Mesendoderm (in vitro differentiated cells): ENCODE results near the gene RAB43.
A peak's percentile ranks its signal among the peaks of the same experiment; 100 is the strongest.

ENCODE experiments used
- DNase-seq: peaks from one replicate; pipeline ENCODE4 v3.0.0; 2013
- H2AK5ac ChIP-seq: 2 replicates; pipeline ENCODE4 v1.6.1; 2013; ENCODE audit warnings: low read length, inconsistent platforms
- H2BK120ac ChIP-seq: 2 replicates; pipeline ENCODE4 v1.6.1; 2013; ENCODE audit warnings: low read depth, mild to moderate bottlenecking, low read length, moderate library complexity, mixed read lengths
- H2BK15ac ChIP-seq: replicated peaks from 2 replicates; pipeline ENCODE4 v1.6.1; 2013; ENCODE audit warnings: low read depth, mild to moderate bottlenecking, moderate library complexity
- H2BK5ac ChIP-seq: 2 replicates; pipeline ENCODE4 v1.6.1; 2013; ENCODE audit warnings: low read length, inconsistent platforms
- H3K18ac ChIP-seq: 2 replicates; pipeline ENCODE4 v1.6.1; 2013; ENCODE audit warnings: mild to moderate bottlenecking, low read length, mixed read lengths
- H3K23ac ChIP-seq: one replicate; pipeline ENCODE4 v1.6.1; 2013; ENCODE audit warnings: low read length
- H3K27ac ChIP-seq: 2 replicates; pipeline ENCODE4 v1.5.1; 2013; ENCODE audit warnings: low read depth, mild to moderate bottlenecking, inconsistent platforms, low read length, moderate library complexity
- H3K27me3 ChIP-seq: 2 replicates; pipeline ENCODE4 v1.6.1; 2013; ENCODE audit warnings: low read length, control low read depth, mild to moderate bottlenecking, inconsistent platforms; ENCODE audit not compliant: insufficient read depth, poor library complexity
- H3K36me3 ChIP-seq: 2 replicates; pipeline ENCODE4 v1.6.1; 2013; ENCODE audit warnings: low read length, inconsistent platforms; ENCODE audit not compliant: control insufficient read depth, insufficient read depth
- H3K4ac ChIP-seq: one replicate; pipeline ENCODE4 v1.6.1; 2013; ENCODE audit warnings: low read depth, mild to moderate bottlenecking, low read length, moderate library complexity
- H3K4me1 ChIP-seq: 2 replicates; pipeline ENCODE4 v1.6.1; 2013; ENCODE audit warnings: low read depth, low read length, inconsistent platforms; ENCODE audit not compliant: control insufficient read depth
- H3K4me2 ChIP-seq: 2 replicates; pipeline ENCODE4 v1.6.1; 2013; ENCODE audit warnings: low read length
- H3K4me3 ChIP-seq: 2 replicates; pipeline ENCODE4 v1.5.1; 2013; ENCODE audit warnings: mild to moderate bottlenecking, low read length
- H3K56ac ChIP-seq: one replicate; pipeline ENCODE4 v1.6.1; 2013; ENCODE audit warnings: low read length
- H3K79me1 ChIP-seq: 2 replicates; pipeline ENCODE4 v1.6.1; 2013; ENCODE audit warnings: low read length, inconsistent platforms
- H3K79me2 ChIP-seq: 2 replicates; pipeline ENCODE4 v1.6.1; 2013; ENCODE audit warnings: mild to moderate bottlenecking, low read length; ENCODE audit not compliant: control insufficient read depth, insufficient read depth
- H3K9ac ChIP-seq: 2 replicates; pipeline ENCODE4 v1.6.1; 2013; ENCODE audit warnings: low read length, inconsistent platforms
- H4K5ac ChIP-seq: one replicate; pipeline ENCODE4 v1.6.1; 2013; ENCODE audit warnings: low read length
- H4K8ac ChIP-seq: one replicate; pipeline ENCODE4 v1.6.1; 2013; ENCODE audit warnings: low read depth, mild to moderate bottlenecking, control low read depth, low read length, moderate library complexity
- WGBS: extraction: QIAGEN DNeasy Blood & Tissue Kit; methylation state at CpG from one replicate; pipeline ENCODE4 v1.1.7; 2013; ENCODE audit warnings: low lambda C conversion rate, missing lambda C conversion rate; ENCODE audit not compliant: insufficient coverage; ENCODE audit errors: extremely low coverage; 5-methylcytosine and 5-hydroxymethylcytosine counted together

The RAB43 gene

DNA sequence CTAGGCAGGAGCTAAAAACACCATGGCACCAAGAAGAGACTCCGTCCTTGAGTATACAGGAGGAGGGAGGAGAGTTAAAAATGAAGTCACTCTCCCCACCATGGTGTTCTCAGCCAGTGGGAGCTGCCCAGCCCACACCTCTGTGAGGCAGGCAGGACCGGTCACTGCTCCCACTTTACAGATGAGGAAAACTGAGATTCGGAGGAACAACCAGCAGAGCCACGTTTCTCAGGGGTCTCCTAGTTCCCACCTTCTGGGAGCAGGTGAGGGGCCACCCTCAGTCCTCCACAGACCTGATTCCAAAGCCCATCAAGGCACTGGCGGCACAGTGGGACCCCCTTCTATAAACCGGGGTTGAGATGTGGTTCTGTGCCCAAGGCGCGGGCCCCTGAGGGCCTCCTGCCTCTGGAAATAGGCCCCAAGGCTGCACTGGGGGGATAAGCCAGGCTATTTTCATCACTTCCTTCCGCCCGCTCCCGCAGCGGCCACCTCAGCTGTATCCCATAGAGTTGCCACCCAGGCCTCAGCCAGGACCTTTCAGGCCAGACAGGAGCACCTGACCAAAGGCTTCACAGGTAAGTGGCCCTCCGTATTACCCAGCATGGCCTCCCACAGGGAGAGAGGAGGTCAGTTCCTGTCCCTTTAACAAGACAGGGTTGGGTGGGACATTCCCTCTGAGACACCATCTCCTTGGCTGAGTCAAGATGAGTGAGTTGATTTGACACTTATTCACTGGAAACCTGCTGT is 61.2 kb downstream of the RAB43 start, which contains the start of gene GP9:
Gene GP9 (plus strand): TSS at position 504 of the 747 bp plus-strand sequence. CDS start 961 bp downstream, outside the sequence.
- Histone ChIP-seq H2BK5ac (no peak within 1 kb of the TSS), H3K79me1 (no peaks in the 10 kb centered on the region), H2AK5ac (no peak within 1 kb of the TSS), H3K27me3 (no peaks in the 10 kb centered on the region), H3K79me2 (no peaks in the 10 kb centered on the region), H3K9ac (no peak within 1 kb of the TSS), H2BK15ac (no peak within 1 kb of the TSS), H3K27ac (no peak within 1 kb of the TSS), H3K4me2 (no peak within 1 kb of the TSS), H3K36me3 (no peaks in the 10 kb centered on the region), H3K4ac (no peak within 1 kb of the TSS), H3K23ac (no peak within 1 kb of the TSS), H3K4me1 (no peaks in the 10 kb centered on the region), H3K18ac (no peak within 1 kb of the TSS), H3K4me3 (no peak within 1 kb of the TSS), H2BK120ac (no peak within 1 kb of the TSS), H3K56ac (no peak within 1 kb of the TSS), H4K8ac (no peak within 1 kb of the TSS), H4K5ac (no peak within 1 kb of the TSS)
- DNase-seq, result peak; percentile 40
- no CpG with 5 or more reads among the region's 13 CpGs for whole genome bisulfite sequencing

DNA sequence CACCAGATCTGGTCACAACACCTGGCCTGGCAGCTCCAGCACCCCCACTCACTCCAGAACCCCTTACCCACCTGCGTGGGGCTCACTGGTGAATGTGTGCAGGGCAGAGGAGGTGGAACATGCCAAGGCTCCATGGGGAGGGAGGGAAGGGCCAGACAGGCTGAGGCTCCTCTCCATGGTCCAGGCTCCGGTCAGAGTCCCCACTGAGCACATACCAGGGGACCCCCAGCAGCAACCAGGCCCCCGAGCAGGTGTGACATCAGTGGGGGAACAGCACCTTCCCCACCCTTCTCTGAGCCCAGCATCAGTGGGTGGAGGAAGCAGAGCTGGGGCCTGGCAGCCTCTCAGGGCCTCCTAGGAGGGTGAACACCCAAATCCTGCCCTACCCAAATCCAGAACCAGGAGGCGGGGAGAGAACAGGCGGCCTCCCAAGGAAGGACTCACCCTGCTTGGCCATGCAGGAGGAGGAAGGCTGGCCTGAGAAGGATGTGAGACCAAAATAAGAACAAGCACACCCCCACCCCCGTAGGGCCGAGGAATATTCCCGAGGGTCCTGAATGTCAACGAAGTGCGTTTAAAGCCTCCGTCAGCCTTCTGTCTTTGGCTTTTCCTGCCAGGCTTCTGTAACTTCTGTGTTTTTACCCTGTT is 62.2 kb downstream of the RAB43 start:
- WGBS, result no CpG with 5 or more reads among the region's 11 CpGs
- H3K79me1 ChIP-seq, result no peaks in the 10 kb centered on the region
- no peak overlapping the region for H2BK15ac ChIP-seq
- no peak overlapping the region for H3K4ac ChIP-seq
- H3K27me3 ChIP-seq, result no peaks in the 10 kb centered on the region
- no peak overlapping the region for H2BK5ac ChIP-seq
- no peak overlapping the region for H4K8ac ChIP-seq
- no peak for DNase-seq
- H3K18ac ChIP-seq, result no peak overlapping the region
- H2AK5ac ChIP-seq, result no peak overlapping the region
- H3K79me2 ChIP-seq, result no peaks in the 10 kb centered on the region
- no peak overlapping the region for H4K5ac ChIP-seq
- no peak overlapping the region for H3K56ac ChIP-seq
- H3K4me1 ChIP-seq, result no peaks in the 10 kb centered on the region
- H3K9ac ChIP-seq, result no peak overlapping the region
- H3K4me2 ChIP-seq, result no peak overlapping the region
- H2BK120ac ChIP-seq, result no peak overlapping the region
- H3K4me3 ChIP-seq, result no peak overlapping the region
- H3K27ac ChIP-seq, result no peak overlapping the region
- H3K23ac ChIP-seq, result no peak overlapping the region
- no peaks in the 10 kb centered on the region for H3K36me3 ChIP-seq

DNA sequence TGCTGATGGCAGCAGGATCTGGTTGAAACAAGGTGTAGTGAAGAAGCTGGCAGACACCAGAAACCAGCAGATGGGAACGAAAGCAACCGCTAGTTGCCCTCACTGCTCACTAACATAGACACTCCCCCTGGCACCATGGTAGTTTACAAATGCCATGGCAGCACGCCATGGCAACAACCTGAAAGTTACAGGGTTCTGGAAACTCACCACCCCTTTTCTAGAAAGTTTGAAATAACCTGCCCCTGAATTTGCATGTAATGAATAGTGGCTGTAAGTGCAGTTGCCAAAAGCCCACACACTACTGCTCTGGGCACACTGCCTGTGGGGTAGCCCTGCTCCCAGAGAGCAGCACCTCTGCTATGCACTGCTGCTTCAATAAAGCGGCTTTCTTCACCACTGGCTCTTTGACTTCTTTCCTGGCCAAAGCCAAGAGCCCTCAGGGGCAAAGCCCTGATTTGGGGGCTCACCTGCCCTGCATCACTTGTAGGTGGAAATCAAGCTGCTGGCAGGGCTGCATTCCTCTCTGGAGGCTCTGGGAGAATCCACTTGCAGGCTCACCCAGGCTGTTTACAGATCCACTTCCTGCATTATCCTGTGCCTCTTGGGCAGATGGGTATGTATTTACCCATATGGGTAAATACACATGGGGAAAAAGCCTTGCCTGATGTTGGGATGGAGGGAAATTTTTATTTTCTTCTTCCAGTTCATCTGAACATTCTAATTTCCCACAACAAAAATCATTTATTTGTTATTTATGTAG is 63.0 kb downstream of the RAB43 start:
- Histone ChIP-seq H3K4me2 (no peak overlapping the region), H3K36me3 (no peaks in the 10 kb centered on the region), H4K5ac (no peak overlapping the region), H2AK5ac (no peak overlapping the region), H2BK15ac (no peak overlapping the region), H3K4me1 (no peaks in the 10 kb centered on the region), H3K27me3 (no peaks in the 10 kb centered on the region), H3K79me2 (no peaks in the 10 kb centered on the region), H3K4ac (no peak overlapping the region), H2BK5ac (no peak overlapping the region), H3K79me1 (no peaks in the 10 kb centered on the region), H3K56ac (no peak overlapping the region), H2BK120ac (no peak overlapping the region), H3K9ac (no peak overlapping the region), H3K18ac (no peak overlapping the region), H3K4me3 (no peak overlapping the region), H3K23ac (no peak overlapping the region), H3K27ac (no peak overlapping the region), H4K8ac (no peak overlapping the region)
- no peak for DNase-seq
- no CpG with 5 or more reads among the region's 4 CpGs for WGBS

DNA sequence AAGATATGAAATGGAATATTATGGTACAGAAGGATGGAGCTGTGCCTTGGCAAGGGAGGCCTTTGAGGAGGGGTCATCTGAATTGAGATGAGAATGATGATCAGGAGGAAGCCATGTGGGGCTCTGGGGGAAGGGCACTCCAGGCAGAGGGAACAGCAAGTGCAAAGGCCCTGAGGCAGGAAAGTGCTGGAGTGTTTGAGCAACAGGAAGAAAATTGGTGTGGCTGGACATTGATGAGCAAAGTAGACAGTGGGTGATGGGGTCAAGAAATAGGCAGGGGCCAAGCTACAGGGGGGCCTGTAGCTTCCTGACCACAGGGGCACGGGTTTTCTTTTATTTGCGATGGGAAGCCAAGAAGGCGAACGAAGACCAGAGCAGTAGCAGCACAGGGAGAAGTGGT is 64.4 kb downstream of the RAB43 start:
- no peak overlapping the region for H3K27ac ChIP-seq
- no peaks in the 10 kb centered on the region for H3K79me1 ChIP-seq
- WGBS, result no CpG with 5 or more reads among the region's 4 CpGs
- no peak overlapping the region for H3K4me3 ChIP-seq
- no peaks in the 10 kb centered on the region for H3K4me1 ChIP-seq
- H3K23ac ChIP-seq, result no peak overlapping the region
- no peaks in the 10 kb centered on the region for H3K27me3 ChIP-seq
- H2BK15ac ChIP-seq, result no peak overlapping the region
- H2BK5ac ChIP-seq, result no peak overlapping the region
- no peak overlapping the region for H2BK120ac ChIP-seq
- H3K4ac ChIP-seq, result no peak overlapping the region
- no peak overlapping the region for H3K18ac ChIP-seq
- no peak overlapping the region for H4K5ac ChIP-seq
- H4K8ac ChIP-seq, result no peak overlapping the region
- H3K56ac ChIP-seq, result no peak overlapping the region
- no peaks in the 10 kb centered on the region for H3K79me2 ChIP-seq
- no peak for DNase-seq
- H3K36me3 ChIP-seq, result no peaks in the 10 kb centered on the region
- H3K4me2 ChIP-seq, result no peak overlapping the region
- no peak overlapping the region for H3K9ac ChIP-seq
- H2AK5ac ChIP-seq, result no peak overlapping the region

DNA sequence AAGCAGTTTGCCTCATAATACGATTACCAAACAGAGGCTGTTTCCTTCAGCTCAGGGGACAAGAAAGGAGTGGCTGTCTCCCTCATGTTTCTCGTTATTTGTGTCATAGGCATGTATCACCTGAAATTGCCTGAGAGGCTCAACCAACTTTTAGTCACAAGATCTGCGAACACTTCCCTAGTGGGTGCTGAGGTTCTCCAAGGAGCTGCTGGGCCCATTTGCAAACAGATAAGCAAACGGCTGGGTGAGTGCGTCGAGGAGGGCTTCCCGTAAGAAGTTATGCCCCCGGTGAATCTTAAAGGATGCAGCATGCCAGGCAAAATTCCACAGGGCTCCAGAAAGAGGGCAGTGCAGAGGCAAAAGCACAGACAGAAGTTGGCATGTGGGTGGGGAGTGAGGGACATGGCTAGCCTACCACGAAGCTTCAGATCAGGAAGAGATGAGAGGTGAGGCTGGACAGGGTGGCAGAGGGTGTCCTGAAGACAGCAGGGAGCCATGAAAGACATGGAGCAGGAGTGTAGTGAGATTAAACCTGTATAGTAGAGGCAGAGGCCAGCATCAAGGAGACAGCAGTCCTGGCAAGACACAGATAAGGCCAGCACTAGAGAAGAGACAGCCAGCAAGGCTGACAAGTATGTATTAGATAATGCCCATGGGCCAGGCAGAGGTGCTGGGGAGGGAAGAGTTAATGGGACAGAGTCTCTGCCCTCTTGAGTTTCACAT is 65.0 kb downstream of the RAB43 start:
- no peaks in the 10 kb centered on the region for H3K36me3 ChIP-seq
- no peaks in the 10 kb centered on the region for H3K79me2 ChIP-seq
- no peak overlapping the region for H3K4me2 ChIP-seq
- no peaks in the 10 kb centered on the region for H3K79me1 ChIP-seq
- H2AK5ac ChIP-seq, result no peak overlapping the region
- H2BK120ac ChIP-seq, result no peak overlapping the region
- no peak overlapping the region for H4K5ac ChIP-seq
- no peak overlapping the region for H3K27ac ChIP-seq
- no peak overlapping the region for H3K56ac ChIP-seq
- no peak overlapping the region for H2BK15ac ChIP-seq
- H3K18ac ChIP-seq, result no peak overlapping the region
- no peak overlapping the region for H3K4ac ChIP-seq
- DNase-seq, result no peak
- H3K4me1 ChIP-seq, result no peaks in the 10 kb centered on the region
- no peak overlapping the region for H2BK5ac ChIP-seq
- no peak overlapping the region for H4K8ac ChIP-seq
- WGBS, result no CpG with 5 or more reads among the region's 9 CpGs
- H3K27me3 ChIP-seq, result no peaks in the 10 kb centered on the region
- no peak overlapping the region for H3K23ac ChIP-seq
- no peak overlapping the region for H3K9ac ChIP-seq
- no peak overlapping the region for H3K4me3 ChIP-seq
